ENCODE measurements around the gene SPATA2. TPM values are rescaled to one million over a fixed set of nuclear protein-coding genes. Genes with fewer than 3 reads are reported as not detected.
"Not testable (repeated sequence)": the region's sequence is repeated elsewhere in the genome, so short reads cannot be mapped to it uniquely, and the experiment has no call there.

The SPATA2 gene
- total RNA-seq, 1 donor from 2014 or later: 4.0 TPM

DNA sequence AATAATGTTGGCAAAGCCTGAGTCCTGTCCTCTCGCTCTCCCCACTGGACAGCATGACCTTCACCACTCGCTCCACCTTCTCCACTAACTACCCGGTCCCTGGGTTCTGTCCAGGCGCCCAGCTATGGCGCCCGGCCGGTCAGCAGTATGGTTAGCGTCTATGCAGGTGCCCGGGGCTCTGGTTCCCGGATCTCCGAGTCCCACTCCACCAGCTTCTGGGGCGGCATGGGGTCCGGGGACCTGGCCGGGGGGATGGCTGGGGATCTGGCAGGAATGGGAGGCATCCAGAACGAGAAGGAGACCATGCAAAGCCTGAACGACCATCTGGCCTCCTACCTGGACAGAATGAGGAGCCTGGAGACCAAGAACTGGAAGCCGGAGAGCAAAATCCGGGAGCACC lies 41.4 kb upstream of the SPATA2 start:
- Mint-ChIP-seq H3K36me3 (peaks cover 37% of the 10 kb centered on the region), H3K4me3 (no peak overlapping the region)
- TF ChIP-seq EZH2 (IDR thresholded peaks at IDR 0.05) (no peak), EZH2phosphoT487 (IDR thresholded peaks at IDR 0.05) (no peak)
- TF ChIP-seq, protein P1, sequence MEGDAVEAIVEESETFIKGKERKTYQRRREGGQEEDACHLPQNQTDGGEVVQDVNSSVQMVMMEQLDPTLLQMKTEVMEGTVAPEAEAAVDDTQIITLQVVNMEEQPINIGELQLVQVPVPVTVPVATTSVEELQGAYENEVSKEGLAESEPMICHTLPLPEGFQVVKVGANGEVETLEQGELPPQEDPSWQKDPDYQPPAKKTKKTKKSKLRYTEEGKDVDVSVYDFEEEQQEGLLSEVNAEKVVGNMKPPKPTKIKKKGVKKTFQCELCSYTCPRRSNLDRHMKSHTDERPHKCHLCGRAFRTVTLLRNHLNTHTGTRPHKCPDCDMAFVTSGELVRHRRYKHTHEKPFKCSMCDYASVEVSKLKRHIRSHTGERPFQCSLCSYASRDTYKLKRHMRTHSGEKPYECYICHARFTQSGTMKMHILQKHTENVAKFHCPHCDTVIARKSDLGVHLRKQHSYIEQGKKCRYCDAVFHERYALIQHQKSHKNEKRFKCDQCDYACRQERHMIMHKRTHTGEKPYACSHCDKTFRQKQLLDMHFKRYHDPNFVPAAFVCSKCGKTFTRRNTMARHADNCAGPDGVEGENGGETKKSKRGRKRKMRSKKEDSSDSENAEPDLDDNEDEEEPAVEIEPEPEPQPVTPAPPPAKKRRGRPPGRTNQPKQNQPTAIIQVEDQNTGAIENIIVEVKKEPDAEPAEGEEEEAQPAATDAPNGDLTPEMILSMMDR (IDR thresholded peaks at IDR 0.05): no peak

DNA sequence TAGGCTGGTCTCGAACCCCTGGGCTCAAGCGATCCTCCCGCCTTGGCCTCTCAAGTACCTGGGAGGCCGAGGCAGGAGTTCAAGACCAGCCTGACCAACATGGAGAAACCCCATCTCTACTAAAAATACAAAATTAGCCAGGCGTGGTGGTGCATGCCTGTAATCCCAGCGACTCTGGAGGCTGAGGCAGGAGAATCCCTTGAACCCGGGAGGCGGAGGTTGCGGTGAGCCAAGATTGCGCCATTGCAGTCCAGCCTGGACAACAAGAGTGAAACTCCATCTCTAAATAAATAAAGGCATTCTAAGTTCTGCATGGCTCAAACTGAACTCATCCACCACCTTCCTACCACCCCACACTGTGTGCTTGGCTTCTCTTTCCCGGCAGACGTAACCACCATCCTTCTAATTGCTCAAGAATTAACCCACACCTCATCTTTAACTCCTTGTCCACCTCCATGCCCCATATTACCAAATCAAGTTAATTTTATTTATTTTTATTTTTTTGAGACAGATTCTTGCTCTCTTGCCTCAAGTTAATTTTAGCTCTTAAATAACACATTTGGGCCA lies 40.6 kb upstream of the SPATA2 start:
- H3K27me3 Mint-ChIP-seq (ENCODE audit: insufficient read depth, low read depth); H3K4me1 ChIP-seq: not testable (repeated sequence)

More for the DNA sequence above, 41.4 kb upstream of the SPATA2 start:
- Histone ChIP-seq H4K20me1 (ENCODE audit: low read depth) (no peaks in the 10 kb centered on the region), H3K4me1 (no peaks in the 10 kb centered on the region), H3K79me2 (ENCODE audit: low read depth) (no peaks in the 10 kb centered on the region), H3K4me2 (no peak overlapping the region), H3K36me3 (no peaks in the 10 kb centered on the region), H3K4me3 (no peak overlapping the region), H3K27me3 (no peaks in the 10 kb centered on the region), H3K9me3 (ENCODE audit: low read depth) (no peaks in the 10 kb centered on the region), H3K27ac (no peak overlapping the region), H3K9ac (no peak overlapping the region), H3F3A (ENCODE audit: low read depth) (no peaks in the 10 kb centered on the region), H2AFZ (replicated peaks) (no peak overlapping the region)
- no peak overlapping the region for H3K27ac Mint-ChIP-seq
- no peaks in the 10 kb centered on the region for H3K4me1 Mint-ChIP-seq
- H3K27me3 Mint-ChIP-seq (ENCODE audit: insufficient read depth, low read depth): peaks cover 7% of the 10 kb centered on the region
- DNase-seq (ENCODE audit: low spot score): no peak
- H3K9me3 Mint-ChIP-seq: peaks cover 5% of the 10 kb centered on the region

DNA sequence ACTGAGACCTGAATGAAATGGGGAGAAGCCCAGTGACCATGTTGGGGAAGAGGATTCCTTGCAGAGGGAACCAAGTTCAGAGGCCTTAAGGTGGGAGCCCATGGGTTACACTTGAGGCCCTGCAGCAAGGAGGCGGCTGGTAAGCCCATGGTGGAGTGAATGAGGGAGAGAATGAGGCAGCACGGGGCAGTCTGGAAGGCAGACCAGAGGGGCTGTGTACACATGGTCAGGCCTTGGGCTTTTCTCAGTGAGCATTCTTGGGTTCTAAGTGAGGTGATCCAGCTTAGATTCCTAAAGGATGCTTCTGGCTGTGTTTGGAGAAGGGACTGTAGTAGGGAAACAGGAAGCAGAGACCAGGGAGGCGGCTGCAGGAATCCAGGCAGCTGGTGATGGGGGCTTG lies 39.8 kb upstream of the SPATA2 start:
- H3K27me3 Mint-ChIP-seq (ENCODE audit: insufficient read depth, low read depth): peaks cover 7% of the 10 kb centered on the region
- no peak overlapping the region for H3K4me3 Mint-ChIP-seq
- H3K36me3 Mint-ChIP-seq: peaks cover 36% of the 10 kb centered on the region

More for the DNA sequence above, 40.6 kb upstream of the SPATA2 start:
- H3K4me3 ChIP-seq; H3K4me3 Mint-ChIP-seq; H3K4me1 Mint-ChIP-seq; H3K9me3 ChIP-seq (ENCODE audit: low read depth); DNase-seq (ENCODE audit: low spot score); H3K27ac Mint-ChIP-seq; H3K27ac ChIP-seq; H3F3A ChIP-seq (ENCODE audit: low read depth); H4K20me1 ChIP-seq (ENCODE audit: low read depth); H3K9ac ChIP-seq; H3K27me3 ChIP-seq; H3K4me2 ChIP-seq; H2AFZ ChIP-seq (replicated peaks); H3K79me2 ChIP-seq (ENCODE audit: low read depth); H3K36me3 ChIP-seq; H3K9me3 Mint-ChIP-seq: not testable (repeated sequence)
- H3K36me3 Mint-ChIP-seq: peaks cover 36% of the 10 kb centered on the region

DNA sequence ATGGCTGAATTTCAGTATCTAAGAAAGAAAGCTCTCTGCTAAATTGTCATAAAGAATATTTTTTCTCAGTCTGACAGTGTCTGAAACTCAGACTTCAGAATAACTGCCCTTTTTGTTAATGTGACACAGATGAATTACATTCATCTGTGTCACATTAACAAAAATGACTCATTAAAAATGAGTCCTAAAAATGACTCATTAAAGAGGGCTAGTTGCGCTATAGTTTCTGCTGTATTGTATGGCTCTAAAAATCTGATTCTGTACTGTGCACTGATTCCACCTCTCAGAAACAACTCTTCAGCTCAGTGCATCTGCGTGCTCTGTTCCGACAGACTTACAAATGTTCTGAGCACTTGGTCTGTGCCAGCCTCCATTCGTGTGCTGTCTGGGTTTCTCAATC lies 35.8 kb upstream of the SPATA2 start:
- Histone ChIP-seq H3K9me3 (ENCODE audit: low read depth) (no peaks in the 10 kb centered on the region), H3K79me2 (ENCODE audit: low read depth) (no peaks in the 10 kb centered on the region), H3K4me1 (no peaks in the 10 kb centered on the region), H2AFZ (replicated peaks) (no peak overlapping the region), H3F3A (ENCODE audit: low read depth) (no peaks in the 10 kb centered on the region), H3K4me3 (no peak overlapping the region), H3K9ac (no peak overlapping the region), H3K27me3 (no peaks in the 10 kb centered on the region), H3K4me2 (no peak overlapping the region), H3K36me3 (peaks cover 10% of the 10 kb centered on the region), H3K27ac (no peak overlapping the region), H4K20me1 (ENCODE audit: low read depth) (no peaks in the 10 kb centered on the region)
- Mint-ChIP-seq H3K27me3 (ENCODE audit: insufficient read depth, low read depth) (peaks cover 2% of the 10 kb centered on the region), H3K27ac (no peak overlapping the region), H3K4me3 (no peak overlapping the region), H3K4me1 (no peaks in the 10 kb centered on the region), H3K9me3 (no peaks in the 10 kb centered on the region), H3K36me3 (peaks cover 42% of the 10 kb centered on the region)
- TF ChIP-seq, protein P1 (IDR thresholded peaks at IDR 0.05): no peak
- no peak for TF ChIP-seq EZH2phosphoT487 (IDR thresholded peaks at IDR 0.05)
- TF ChIP-seq EZH2 (IDR thresholded peaks at IDR 0.05): no peak
- DNase-seq (ENCODE audit: low spot score): no peak

More for the DNA sequence above, 39.8 kb upstream of the SPATA2 start:
- Histone ChIP-seq H2AFZ (replicated peaks) (no peak overlapping the region), H3K79me2 (ENCODE audit: low read depth) (no peaks in the 10 kb centered on the region), H3F3A (ENCODE audit: low read depth) (no peaks in the 10 kb centered on the region), H3K27ac (no peak overlapping the region), H4K20me1 (ENCODE audit: low read depth) (no peaks in the 10 kb centered on the region), H3K9ac (no peak overlapping the region), H3K36me3 (no peaks in the 10 kb centered on the region), H3K9me3 (ENCODE audit: low read depth) (no peaks in the 10 kb centered on the region), H3K4me2 (no peak overlapping the region), H3K4me1 (no peaks in the 10 kb centered on the region), H3K4me3 (no peak overlapping the region), H3K27me3 (no peaks in the 10 kb centered on the region)
- TF ChIP-seq, protein P1 (IDR thresholded peaks at IDR 0.05): no peak
- no peak for TF ChIP-seq EZH2 (IDR thresholded peaks at IDR 0.05)
- no peak for TF ChIP-seq EZH2phosphoT487 (IDR thresholded peaks at IDR 0.05)
- Mint-ChIP-seq H3K4me1 (no peaks in the 10 kb centered on the region), H3K27ac (no peak overlapping the region), H3K9me3 (peaks cover 2% of the 10 kb centered on the region)
- DNase-seq (ENCODE audit: low spot score): no peak
